Ecto neural progenitor cell (in vitro differentiated cells): ENCODE results near the gene CNR2.
"Not testable (repeated sequence)": the region's sequence is repeated elsewhere in the genome, so short reads cannot be mapped to it uniquely, and the experiment has no call there.

Source experiments
- DNase-seq: peaks from one replicate; pipeline ENCODE4 v3.0.0-alpha.2; 2018; ENCODE audit warnings: low spot score

The CNR2 gene

GRCh38 chr1:23882746-23883145 lies 30.4 kb downstream of the CNR2 start:
- no peak for DNase-seq

GRCh38 chr1:23879809-23880208 lies 33.4 kb downstream of the CNR2 start:
- no peak for DNase-seq

- no peak for DNase-seq
These were observed 34.5 kb downstream of the CNR2 start for GRCh38 chr1:23878668-23879067.

GRCh38 chr1:23875382-23875781 lies 37.8 kb downstream of the CNR2 start:
- DNase-seq, result no peak

- DNase-seq, result no peak
These were observed 40.7 kb downstream of the CNR2 start for GRCh38 chr1:23872421-23872820.

GRCh38 chr1:23869051-23869450 lies 44.1 kb downstream of the CNR2 start:
- DNase-seq, result no peak

- no peak for DNase-seq
These were observed 44.6 kb downstream of the CNR2 start for GRCh38 chr1:23868557-23869016.

- DNase-seq, result peak; percentile 94
These were observed 45.1 kb downstream of the CNR2 start, which contains the start of gene FUCA1 for GRCh38 chr1:23867895-23868556. Gene FUCA1 (minus strand): TSS chr1:23868290. CDS start chr1:23868286, 4 bp downstream.

GRCh38 chr1:23867542-23867894 lies 45.6 kb downstream of the CNR2 start:
- DNase-seq, result no peak

- no peak for DNase-seq
These were observed 47.6 kb downstream of the CNR2 start for GRCh38 chr1:23865543-23865930.

GRCh38 chr1:23864801-23865542 lies 48.2 kb downstream of the CNR2 start:
- DNase-seq, result no peak

GRCh38 chr1:23862640-23863039 lies 50.5 kb downstream of the CNR2 start:
- DNase-seq, result no peak

GRCh38 chr1:23854568-23854967 lies 58.6 kb downstream of the CNR2 start:
- no peak for DNase-seq

- not testable (repeated sequence) for DNase-seq
These were observed 60.0 kb downstream of the CNR2 start for GRCh38 chr1:23853124-23853523.

GRCh38 chr1:23851406-23851805 lies 61.8 kb downstream of the CNR2 start:
- not testable (repeated sequence) for DNase-seq

- DNase-seq, result no peak
These were observed 64.2 kb downstream of the CNR2 start for GRCh38 chr1:23848673-23849616.

GRCh38 chr1:23847482-23848095 lies 65.6 kb downstream of the CNR2 start:
- DNase-seq, result not testable (repeated sequence)

GRCh38 chr1:23845163-23845562 lies 68.0 kb downstream of the CNR2 start:
- DNase-seq, result no peak

GRCh38 chr1:23843644-23844043 lies 69.5 kb downstream of the CNR2 start:
- no peak for DNase-seq

- DNase-seq, result peak; percentile 72
These were observed 74.7 kb downstream of the CNR2 start for GRCh38 chr1:23838401-23838866.

GRCh38 chr1:23837908-23838307 lies 75.3 kb downstream of the CNR2 start:
- DNase-seq, result no peak

GRCh38 chr1:23836037-23836436 lies 77.1 kb downstream of the CNR2 start:
- DNase-seq, result no peak
